MV-4-11 (cell line): ENCODE data around the gene LHFPL4.
A peak's percentile ranks its signal among the peaks of the same experiment; 100 is the strongest.
"Not testable (repeated sequence)": the region's sequence is repeated elsewhere in the genome, so short reads cannot be mapped to it uniquely, and the experiment has no call there.

Experiments used
- DNase-seq: peaks from one replicate; lab custom pipeline; 2025; lab: John Stamatoyannopoulos, UW

LHFPL4 gene

GRCh38 chr3:9536212-9536611 is 17.4 kb downstream of the LHFPL4 start:
- DNase-seq: no peak

- no peak for DNase-seq
These were observed 19.2 kb downstream of the LHFPL4 start for GRCh38 chr3:9534429-9534828.

- DNase-seq: no peak
These were observed 28.5 kb downstream of the LHFPL4 start for GRCh38 chr3:9525078-9525477.

- no peak for DNase-seq
These were observed 38.7 kb downstream of the LHFPL4 start for GRCh38 chr3:9514956-9515355.

GRCh38 chr3:9514306-9514705 is 39.3 kb downstream of the LHFPL4 start:
- no peak for DNase-seq

- DNase-seq: no peak
These were observed 41.1 kb downstream of the LHFPL4 start for GRCh38 chr3:9512456-9513045.

- DNase-seq: no peak
These were observed 44.8 kb downstream of the LHFPL4 start for GRCh38 chr3:9508781-9509180.

- DNase-seq: no peak
These were observed 45.7 kb downstream of the LHFPL4 start for GRCh38 chr3:9507586-9508578.

- peak; percentile 30 for DNase-seq
These were observed 50.3 kb downstream of the LHFPL4 start for GRCh38 chr3:9503283-9503682.

GRCh38 chr3:9501226-9501625 is 52.4 kb downstream of the LHFPL4 start:
- no peak for DNase-seq

GRCh38 chr3:9500108-9501050 is 53.2 kb downstream of the LHFPL4 start:
- DNase-seq: peak; percentile 38

GRCh38 chr3:9499455-9500107 is 54.0 kb downstream of the LHFPL4 start:
- DNase-seq: no peak

GRCh38 chr3:9498781-9499180 is 54.8 kb downstream of the LHFPL4 start:
- DNase-seq: no peak

GRCh38 chr3:9497821-9498565 is 55.6 kb downstream of the LHFPL4 start:
- DNase-seq: no peak

- no peak for DNase-seq
These were observed 56.7 kb downstream of the LHFPL4 start for GRCh38 chr3:9496893-9497292.

GRCh38 chr3:9494036-9494435 is 59.6 kb downstream of the LHFPL4 start:
- DNase-seq: not testable (repeated sequence)

GRCh38 chr3:9491506-9491905 is 62.1 kb downstream of the LHFPL4 start:
- DNase-seq: no peak

GRCh38 chr3:9485248-9485647 is 68.4 kb downstream of the LHFPL4 start:
- DNase-seq: no peak

- no peak for DNase-seq
These were observed 73.4 kb downstream of the LHFPL4 start for GRCh38 chr3:9480265-9480664.

GRCh38 chr3:9476935-9477334 is 76.7 kb downstream of the LHFPL4 start:
- no peak for DNase-seq

- no peak for DNase-seq
These were observed 79.1 kb downstream of the LHFPL4 start for GRCh38 chr3:9474482-9474881.
